HG03175 (cell line): ENCODE data around the gene SLC35B2.
"Not testable (repeated sequence)": the region's sequence is repeated elsewhere in the genome, so short reads cannot be mapped to it uniquely, and the experiment has no call there.

ENCODE experiments used
- ATAC-seq: cut with Tn5 transposase; IDR thresholded peaks from one replicate; pipeline ENCODE4 v1.9.1; 2021; ENCODE audit warnings: mild to moderate bottlenecking, moderate library complexity; ENCODE audit not compliant: unreplicated experiment

The SLC35B2 gene

GRCh38 chr6:44237021-44237812, 20.1 kb downstream of the SLC35B2 start:
- peak; percentile 59 for ATAC-seq

- ATAC-seq = no peak
Observed at GRCh38 chr6:44235891-44236516, 21.3 kb downstream of the SLC35B2 start.

GRCh38 chr6:44235269-44235668, 22.1 kb downstream of the SLC35B2 start:
- no peak for ATAC-seq

GRCh38 chr6:44234101-44235025, 23.0 kb downstream of the SLC35B2 start:
- no peak for ATAC-seq

- no peak for ATAC-seq
Observed at GRCh38 chr6:44233567-44234100, 23.7 kb downstream of the SLC35B2 start.

- no peak for ATAC-seq
Observed at GRCh38 chr6:44232676-44233566, 24.4 kb downstream of the SLC35B2 start.

- ATAC-seq = not testable (repeated sequence)
Observed at GRCh38 chr6:44231426-44231825, 25.9 kb downstream of the SLC35B2 start.

- no peak for ATAC-seq
Observed at GRCh38 chr6:44230034-44230675, 27.2 kb downstream of the SLC35B2 start.

GRCh38 chr6:44229376-44230033, 27.8 kb downstream of the SLC35B2 start:
- no peak for ATAC-seq

- ATAC-seq = no peak
Observed at GRCh38 chr6:44228836-44229235, 28.5 kb downstream of the SLC35B2 start.

- no peak for ATAC-seq
Observed at GRCh38 chr6:44228433-44228832, 28.9 kb downstream of the SLC35B2 start.

GRCh38 chr6:44228031-44228430, 29.3 kb downstream of the SLC35B2 start:
- ATAC-seq = no peak

- no peak for ATAC-seq
Observed at GRCh38 chr6:44227148-44227793, 30.1 kb downstream of the SLC35B2 start.

- no peak for ATAC-seq
Observed at GRCh38 chr6:44226368-44227147, 30.8 kb downstream of the SLC35B2 start.

- ATAC-seq = no peak
Observed at GRCh38 chr6:44225579-44226325, 31.6 kb downstream of the SLC35B2 start.

GRCh38 chr6:44224965-44225305, 32.4 kb downstream of the SLC35B2 start:
- ATAC-seq = no peak
